Measurements from ENCODE around the gene GAS2L2.

GAS2L2 gene

GRCh38 chr17:35716173-35716572, 36.9 kb downstream of the GAS2L2 start:
- no peak for TF ChIP-seq CTCF (IDR thresholded peaks at IDR 0.05; ENCODE audit: low read depth, low read length)
- peaks cover 29% of the 10 kb centered on the region for H3K4me1 ChIP-seq
- no peak overlapping the region for H3K4me3 ChIP-seq (ENCODE audit: low read depth, low read length)
- no peak for DNase-seq
- peaks cover 23% of the 10 kb centered on the region for H3K36me3 ChIP-seq
- H3K27me3 ChIP-seq = no peaks in the 10 kb centered on the region
- H3K9me3 ChIP-seq = no peaks in the 10 kb centered on the region

GRCh38 chr17:35715416-35715815, 37.6 kb downstream of the GAS2L2 start:
- no peak for TF ChIP-seq CTCF (IDR thresholded peaks at IDR 0.05; ENCODE audit: low read depth, low read length)
- Histone ChIP-seq H3K36me3 (peaks cover 30% of the 10 kb centered on the region), H3K4me1 (peaks cover 29% of the 10 kb centered on the region), H3K4me3 (ENCODE audit: low read depth, low read length) (no peak overlapping the region), H3K9me3 (no peaks in the 10 kb centered on the region), H3K27me3 (no peaks in the 10 kb centered on the region)
- peak; percentile 28 for DNase-seq

GRCh38 chr17:35714988-35715387, 38.1 kb downstream of the GAS2L2 start:
- no peak for DNase-seq
- no peak for TF ChIP-seq CTCF (IDR thresholded peaks at IDR 0.05; ENCODE audit: low read depth, low read length)
- Histone ChIP-seq H3K9me3 (no peaks in the 10 kb centered on the region), H3K36me3 (peaks cover 34% of the 10 kb centered on the region), H3K4me1 (peaks cover 32% of the 10 kb centered on the region), H3K4me3 (ENCODE audit: low read depth, low read length) (no peak overlapping the region), H3K27me3 (no peaks in the 10 kb centered on the region)

- Histone ChIP-seq H3K4me3 (ENCODE audit: low read depth, low read length) (no peak overlapping the region), H3K27me3 (no peaks in the 10 kb centered on the region), H3K36me3 (peaks cover 36% of the 10 kb centered on the region), H3K9me3 (no peaks in the 10 kb centered on the region), H3K4me1 (peaks cover 38% of the 10 kb centered on the region)
- peak; percentile 44 for DNase-seq
- no peak for TF ChIP-seq CTCF (IDR thresholded peaks at IDR 0.05; ENCODE audit: low read depth, low read length)
Measured at GRCh38 chr17:35713069-35713728, 39.8 kb downstream of the GAS2L2 start.

GRCh38 chr17:35710950-35711349, 42.1 kb downstream of the GAS2L2 start:
- no peaks in the 10 kb centered on the region for H3K9me3 ChIP-seq
- H3K36me3 ChIP-seq = peaks cover 28% of the 10 kb centered on the region
- H3K4me1 ChIP-seq = peaks cover 37% of the 10 kb centered on the region
- DNase-seq = no peak
- TF ChIP-seq CTCF (IDR thresholded peaks at IDR 0.05; ENCODE audit: low read depth, low read length) = no peak
- H3K27me3 ChIP-seq = no peaks in the 10 kb centered on the region
- no peak overlapping the region for H3K4me3 ChIP-seq (ENCODE audit: low read depth, low read length)

GRCh38 chr17:35709874-35710273, 43.2 kb downstream of the GAS2L2 start:
- Histone ChIP-seq H3K4me1 (peaks cover 31% of the 10 kb centered on the region), H3K36me3 (peaks cover 28% of the 10 kb centered on the region), H3K27me3 (no peaks in the 10 kb centered on the region), H3K9me3 (no peaks in the 10 kb centered on the region), H3K4me3 (ENCODE audit: low read depth, low read length) (no peak overlapping the region)
- DNase-seq = no peak
- no peak for TF ChIP-seq CTCF (IDR thresholded peaks at IDR 0.05; ENCODE audit: low read depth, low read length)
